ENCODE results near the gene CEP85.
A peak's percentile ranks its signal among the peaks of the same experiment; 100 is the strongest.
"Not testable (repeated sequence)": the region's sequence is repeated elsewhere in the genome, so short reads cannot be mapped to it uniquely, and the experiment has no call there.

The CEP85 gene

GRCh38 chr1:26307363-26307781 lies 73.4 kb downstream of the CEP85 start:
- no peak for DNase-seq (ENCODE audit: insufficient read length)
- TF ChIP-seq POLR2AphosphoS5 (IDR thresholded peaks at IDR 0.05; ENCODE audit: low read depth, low read length) (no peak), TAF1 (IDR thresholded peaks at IDR 0.05; ENCODE audit: borderline replicate concordance, low read depth, low read length) (no peak), POLR2A (IDR thresholded peaks at IDR 0.05; ENCODE audit: low read depth, low read length) (no peak)
- no peak for FAIRE-seq

- not testable (repeated sequence) for FAIRE-seq; DNase-seq (ENCODE audit: insufficient read length)
Measured at GRCh38 chr1:26307966-26308899, 74.2 kb downstream of the CEP85 start.

- DNase-seq (ENCODE audit: insufficient read length): no peak
- TF ChIP-seq POLR2AphosphoS5 (IDR thresholded peaks at IDR 0.05; ENCODE audit: low read depth, low read length): no peak
- TF ChIP-seq TAF1 (IDR thresholded peaks at IDR 0.05; ENCODE audit: borderline replicate concordance, low read depth, low read length): no peak
- TF ChIP-seq POLR2A (IDR thresholded peaks at IDR 0.05; ENCODE audit: low read depth, low read length): no peak
- no peak for FAIRE-seq
Measured at GRCh38 chr1:26314501-26314900, 80.5 kb downstream of the CEP85 start.

GRCh38 chr1:26315874-26316850 lies 82.2 kb downstream of the CEP85 start:
- TF ChIP-seq TAF1 (IDR thresholded peaks at IDR 0.05; ENCODE audit: borderline replicate concordance, low read depth, low read length) (no peak), POLR2A (IDR thresholded peaks at IDR 0.05; ENCODE audit: low read depth, low read length) (no peak), POLR2AphosphoS5 (IDR thresholded peaks at IDR 0.05; ENCODE audit: low read depth, low read length) (no peak)
- FAIRE-seq (peak; percentile 93), DNase-seq (ENCODE audit: insufficient read length) (no peak)

GRCh38 chr1:26317146-26317545 lies 83.1 kb downstream of the CEP85 start:
- TF ChIP-seq POLR2AphosphoS5 (IDR thresholded peaks at IDR 0.05; ENCODE audit: low read depth, low read length): no peak
- TF ChIP-seq TAF1 (IDR thresholded peaks at IDR 0.05; ENCODE audit: borderline replicate concordance, low read depth, low read length): no peak
- no peak for TF ChIP-seq POLR2A (IDR thresholded peaks at IDR 0.05; ENCODE audit: low read depth, low read length)
- FAIRE-seq (no peak), DNase-seq (ENCODE audit: insufficient read length) (no peak)

- TF ChIP-seq POLR2A (IDR thresholded peaks at IDR 0.05; ENCODE audit: low read depth, low read length) (peak; percentile 81), TAF1 (IDR thresholded peaks at IDR 0.05; ENCODE audit: borderline replicate concordance, low read depth, low read length) (no peak), POLR2AphosphoS5 (IDR thresholded peaks at IDR 0.05; ENCODE audit: low read depth, low read length) (peak; percentile 75)
- FAIRE-seq: peak; percentile 99
- DNase-seq (ENCODE audit: insufficient read length): peak; percentile 76
Measured at GRCh38 chr1:26317612-26318337, 83.8 kb downstream of the CEP85 start, which contains the start of gene CD52. CD52 (plus strand) TSS chr1:26317958; CDS start chr1:26318018, 60 bp downstream.

- FAIRE-seq: peak; percentile 95
- no peak for DNase-seq (ENCODE audit: insufficient read length)
- TF ChIP-seq TAF1 (IDR thresholded peaks at IDR 0.05; ENCODE audit: borderline replicate concordance, low read depth, low read length): no peak
- TF ChIP-seq POLR2A (IDR thresholded peaks at IDR 0.05; ENCODE audit: low read depth, low read length): 0 out of 2 replicates have a peak, but pooled peaks have one; percentile 29
- TF ChIP-seq POLR2AphosphoS5 (IDR thresholded peaks at IDR 0.05; ENCODE audit: low read depth, low read length): peak; percentile 4; the same call in 1 of the 2 replicates
Measured at GRCh38 chr1:26318338-26319064, 84.5 kb downstream of the CEP85 start.

GRCh38 chr1:26320896-26321295 lies 86.9 kb downstream of the CEP85 start:
- no peak for FAIRE-seq
- no peak for DNase-seq (ENCODE audit: insufficient read length)
- TF ChIP-seq POLR2AphosphoS5 (IDR thresholded peaks at IDR 0.05; ENCODE audit: low read depth, low read length): no peak
- TF ChIP-seq POLR2A (IDR thresholded peaks at IDR 0.05; ENCODE audit: low read depth, low read length): 0 out of 2 replicates have a peak, but pooled peaks have one; percentile 12

GRCh38 chr1:26321315-26322041 lies 87.5 kb downstream of the CEP85 start:
- DNase-seq (ENCODE audit: insufficient read length) (peak; percentile 82), FAIRE-seq (peak; percentile 94)
- TF ChIP-seq TAF1 (IDR thresholded peaks at IDR 0.05; ENCODE audit: borderline replicate concordance, low read depth, low read length): no peak
- no peak for TF ChIP-seq POLR2AphosphoS5 (IDR thresholded peaks at IDR 0.05; ENCODE audit: low read depth, low read length)
- no peak for TF ChIP-seq POLR2A (IDR thresholded peaks at IDR 0.05; ENCODE audit: low read depth, low read length)

GRCh38 chr1:26322042-26322331 lies 88.0 kb downstream of the CEP85 start:
- no peak for DNase-seq (ENCODE audit: insufficient read length)
- no peak for FAIRE-seq
- TF ChIP-seq POLR2A (IDR thresholded peaks at IDR 0.05; ENCODE audit: low read depth, low read length) (no peak), POLR2AphosphoS5 (IDR thresholded peaks at IDR 0.05; ENCODE audit: low read depth, low read length) (no peak), TAF1 (IDR thresholded peaks at IDR 0.05; ENCODE audit: borderline replicate concordance, low read depth, low read length) (no peak)

Data from GM12892 (cell line).